ENCODE results near the gene DAZAP1. TPM values are rescaled to one million over a fixed set of nuclear protein-coding genes. Genes with fewer than 3 reads are reported as not detected.

Gene DAZAP1
- total RNA-seq, 4 donors from 2014 or later: 28.6 to 60.5 (median 48.2) TPM

DNA sequence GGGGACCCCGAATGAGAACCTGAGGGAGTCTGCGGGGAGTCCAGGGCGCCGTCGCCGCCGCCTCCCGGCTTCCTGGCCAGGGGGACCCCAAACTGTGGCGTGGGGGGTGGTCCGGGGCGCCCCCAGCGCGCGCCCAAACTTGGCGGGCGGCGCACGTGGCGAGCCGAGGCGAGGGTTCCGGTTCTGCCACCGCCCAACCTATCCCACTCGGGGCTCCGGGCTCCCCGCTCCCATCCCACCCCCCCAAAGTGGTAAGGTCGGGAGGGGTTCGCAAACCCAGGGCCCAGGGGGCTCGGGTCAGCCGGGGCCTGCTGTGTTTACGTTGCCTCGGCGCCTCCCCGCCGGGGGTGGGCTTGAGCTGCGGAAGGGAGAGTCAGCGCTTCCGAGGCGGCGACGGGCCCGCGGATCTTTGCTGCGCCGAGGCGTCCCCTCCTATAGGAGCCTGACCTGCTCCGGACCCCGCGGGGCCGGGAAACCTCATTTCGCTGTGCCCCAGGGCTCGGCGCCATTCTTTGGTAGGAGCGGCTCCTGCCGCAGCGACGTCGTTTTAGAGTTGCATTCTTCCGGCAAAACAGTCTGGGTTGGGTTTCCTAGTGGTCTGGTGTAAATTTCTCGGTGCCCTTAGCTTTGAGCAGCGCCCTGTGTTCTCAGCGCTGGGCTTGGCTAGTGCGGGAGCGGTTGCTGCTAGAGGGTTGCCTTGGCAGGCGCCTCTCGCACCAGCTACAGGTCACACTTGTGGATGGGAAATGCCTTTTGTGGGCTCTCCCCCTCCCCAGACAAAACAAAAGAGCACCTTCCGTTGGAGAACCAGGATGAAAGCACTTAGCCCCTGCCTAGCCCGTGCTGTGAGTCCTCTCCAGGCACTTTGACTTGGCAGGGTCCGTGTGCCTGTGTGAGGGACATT is 1.2 kb downstream of the DAZAP1 start:
- no peak for DNase-seq (ENCODE audit: low spot score in 2 of 2)
- WGBS, 2 donors: 0 to 1% methylated on average over 39 to 55 of the region's 69 CpGs
- peak overlapping the region; percentile 80 for H3K4me3 ChIP-seq (ENCODE audit: low read depth, poor library complexity, severe bottlenecking)
- no peak for TF ChIP-seq POLR2A (IDR thresholded peaks at IDR 0.05)
- TF ChIP-seq, protein P1, sequence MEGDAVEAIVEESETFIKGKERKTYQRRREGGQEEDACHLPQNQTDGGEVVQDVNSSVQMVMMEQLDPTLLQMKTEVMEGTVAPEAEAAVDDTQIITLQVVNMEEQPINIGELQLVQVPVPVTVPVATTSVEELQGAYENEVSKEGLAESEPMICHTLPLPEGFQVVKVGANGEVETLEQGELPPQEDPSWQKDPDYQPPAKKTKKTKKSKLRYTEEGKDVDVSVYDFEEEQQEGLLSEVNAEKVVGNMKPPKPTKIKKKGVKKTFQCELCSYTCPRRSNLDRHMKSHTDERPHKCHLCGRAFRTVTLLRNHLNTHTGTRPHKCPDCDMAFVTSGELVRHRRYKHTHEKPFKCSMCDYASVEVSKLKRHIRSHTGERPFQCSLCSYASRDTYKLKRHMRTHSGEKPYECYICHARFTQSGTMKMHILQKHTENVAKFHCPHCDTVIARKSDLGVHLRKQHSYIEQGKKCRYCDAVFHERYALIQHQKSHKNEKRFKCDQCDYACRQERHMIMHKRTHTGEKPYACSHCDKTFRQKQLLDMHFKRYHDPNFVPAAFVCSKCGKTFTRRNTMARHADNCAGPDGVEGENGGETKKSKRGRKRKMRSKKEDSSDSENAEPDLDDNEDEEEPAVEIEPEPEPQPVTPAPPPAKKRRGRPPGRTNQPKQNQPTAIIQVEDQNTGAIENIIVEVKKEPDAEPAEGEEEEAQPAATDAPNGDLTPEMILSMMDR (IDR thresholded peaks at IDR 0.05): no peak
- intact Hi-C loops (cut with DNase I; ENCODE audit: low total_unique reads): no loop called here

DNA sequence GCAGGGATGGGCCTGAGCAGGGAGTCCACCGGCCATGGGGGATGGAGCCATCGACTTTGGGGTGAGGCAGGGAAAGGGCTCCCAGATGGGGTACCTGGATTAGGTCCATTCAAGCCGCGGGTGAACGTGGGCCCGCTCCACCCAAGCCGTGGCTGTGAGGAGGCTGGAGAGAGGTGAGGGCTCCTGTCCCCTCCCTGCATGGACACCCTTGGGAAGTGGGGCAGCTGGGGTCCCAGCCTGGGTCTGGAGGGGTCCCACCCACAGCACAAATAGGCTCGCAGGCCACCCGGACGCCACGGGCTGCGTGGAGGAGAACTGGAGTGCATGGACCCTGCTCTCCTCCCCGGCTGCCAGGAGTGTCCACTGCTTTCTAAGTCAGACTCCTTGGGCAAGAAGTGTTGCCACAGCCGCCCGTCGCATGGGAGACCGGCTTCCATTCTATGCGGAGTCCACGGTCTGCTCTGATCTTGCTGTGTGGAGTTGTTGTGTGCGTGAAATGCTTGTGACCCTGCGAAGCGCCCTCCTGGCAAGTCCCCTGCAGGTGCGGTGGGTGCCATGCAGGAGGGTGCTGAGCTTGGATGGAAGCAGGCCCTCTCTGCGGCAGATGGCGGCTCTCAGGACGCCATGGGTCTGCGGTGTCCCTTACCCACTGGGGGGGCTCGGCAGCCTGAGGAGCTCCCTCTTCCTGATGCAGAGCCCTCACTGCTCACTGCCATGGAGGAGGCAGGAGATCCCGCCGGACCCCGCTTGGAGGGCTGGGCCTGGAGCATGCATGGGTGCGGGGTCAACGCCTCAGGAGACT is 2.0 kb downstream of the DAZAP1 start:
- 43 to 46% methylated on average over 21 to 27 of the region's 33 CpGs for WGBS, 2 donors
- intact Hi-C loops (cut with DNase I; ENCODE audit: low total_unique reads): no loop called here
- peak overlapping the region; percentile 80 for H3K4me3 ChIP-seq (ENCODE audit: low read depth, poor library complexity, severe bottlenecking)
- DNase-seq (ENCODE audit: low spot score in 2 of 2): no peak
- TF ChIP-seq, protein P1 (IDR thresholded peaks at IDR 0.05): no peak
- no peak for TF ChIP-seq POLR2A (IDR thresholded peaks at IDR 0.05)

DNA sequence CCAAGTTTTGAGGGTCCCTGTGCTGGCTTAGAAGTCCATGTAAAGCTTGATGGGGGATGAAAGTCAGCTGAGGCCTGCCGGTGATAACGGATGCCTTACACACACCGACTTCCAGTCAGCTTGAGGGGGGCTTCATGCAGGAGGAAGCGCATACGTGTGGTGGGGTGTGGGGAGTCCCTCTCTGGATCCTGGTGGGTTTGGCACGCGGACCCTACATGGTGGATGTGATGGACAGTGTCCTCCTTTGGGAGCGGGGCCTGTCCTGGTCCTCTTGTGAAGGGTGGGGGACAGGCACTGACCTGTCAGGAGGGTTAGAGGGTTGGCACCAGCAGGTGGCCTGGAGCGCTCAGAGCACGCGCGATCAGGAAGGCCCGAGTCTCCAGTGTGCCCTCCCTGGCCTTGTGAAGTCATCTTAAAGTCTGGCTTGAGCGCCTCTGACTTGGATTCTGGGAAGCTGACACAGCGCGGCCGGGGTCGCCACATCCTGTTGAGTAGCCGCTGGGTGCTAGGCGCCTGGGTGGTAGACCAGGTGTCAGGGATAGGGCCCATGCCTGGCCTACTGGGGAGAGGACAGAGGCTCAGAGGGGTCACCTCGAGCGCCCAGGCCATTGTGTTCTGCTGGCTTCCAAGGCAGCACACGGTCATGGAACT is 2.9 kb downstream of the DAZAP1 start:
- no peak for TF ChIP-seq POLR2A (IDR thresholded peaks at IDR 0.05)
- TF ChIP-seq, protein P1 (IDR thresholded peaks at IDR 0.05): no peak
- intact Hi-C loops (cut with DNase I; ENCODE audit: low total_unique reads): no loop called here
- DNase-seq (ENCODE audit: low spot score in 2 of 2): no peak
- 69 to 76% methylated on average over 19 to 22 of the region's 23 CpGs for WGBS, 2 donors
- no peak overlapping the region for H3K4me3 ChIP-seq (ENCODE audit: low read depth, poor library complexity, severe bottlenecking)

DNA sequence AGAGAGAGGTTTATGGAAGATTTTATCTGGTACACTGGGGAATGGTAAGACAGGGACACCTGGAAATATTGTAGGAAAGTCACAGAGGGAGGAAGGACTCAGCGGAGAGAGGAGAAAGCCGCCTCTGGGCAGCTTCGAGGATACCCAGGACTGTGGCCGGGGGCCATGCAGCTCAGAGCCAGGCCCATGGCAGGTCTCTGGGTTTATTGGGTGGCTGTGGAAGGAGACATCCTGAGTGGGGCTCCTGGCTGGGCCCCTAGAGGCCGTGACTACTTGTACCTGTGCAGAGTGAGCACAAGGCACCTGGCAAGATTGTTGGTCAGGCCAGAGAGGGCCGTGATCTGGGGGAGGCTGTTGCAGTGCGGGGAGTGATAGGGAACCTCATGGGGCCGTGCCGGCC is 3.4 kb downstream of the DAZAP1 start:
- DNase-seq (ENCODE audit: low spot score in 2 of 2): no peak
- intact Hi-C loops (cut with DNase I; ENCODE audit: low total_unique reads): no loop called here
- TF ChIP-seq POLR2A (IDR thresholded peaks at IDR 0.05): no peak
- TF ChIP-seq, protein P1 (IDR thresholded peaks at IDR 0.05): no peak
- 69 to 80% methylated on average over 9 of the region's 9 CpGs for WGBS, 2 donors
- no peak overlapping the region for H3K4me3 ChIP-seq (ENCODE audit: low read depth, poor library complexity, severe bottlenecking)

DNA sequence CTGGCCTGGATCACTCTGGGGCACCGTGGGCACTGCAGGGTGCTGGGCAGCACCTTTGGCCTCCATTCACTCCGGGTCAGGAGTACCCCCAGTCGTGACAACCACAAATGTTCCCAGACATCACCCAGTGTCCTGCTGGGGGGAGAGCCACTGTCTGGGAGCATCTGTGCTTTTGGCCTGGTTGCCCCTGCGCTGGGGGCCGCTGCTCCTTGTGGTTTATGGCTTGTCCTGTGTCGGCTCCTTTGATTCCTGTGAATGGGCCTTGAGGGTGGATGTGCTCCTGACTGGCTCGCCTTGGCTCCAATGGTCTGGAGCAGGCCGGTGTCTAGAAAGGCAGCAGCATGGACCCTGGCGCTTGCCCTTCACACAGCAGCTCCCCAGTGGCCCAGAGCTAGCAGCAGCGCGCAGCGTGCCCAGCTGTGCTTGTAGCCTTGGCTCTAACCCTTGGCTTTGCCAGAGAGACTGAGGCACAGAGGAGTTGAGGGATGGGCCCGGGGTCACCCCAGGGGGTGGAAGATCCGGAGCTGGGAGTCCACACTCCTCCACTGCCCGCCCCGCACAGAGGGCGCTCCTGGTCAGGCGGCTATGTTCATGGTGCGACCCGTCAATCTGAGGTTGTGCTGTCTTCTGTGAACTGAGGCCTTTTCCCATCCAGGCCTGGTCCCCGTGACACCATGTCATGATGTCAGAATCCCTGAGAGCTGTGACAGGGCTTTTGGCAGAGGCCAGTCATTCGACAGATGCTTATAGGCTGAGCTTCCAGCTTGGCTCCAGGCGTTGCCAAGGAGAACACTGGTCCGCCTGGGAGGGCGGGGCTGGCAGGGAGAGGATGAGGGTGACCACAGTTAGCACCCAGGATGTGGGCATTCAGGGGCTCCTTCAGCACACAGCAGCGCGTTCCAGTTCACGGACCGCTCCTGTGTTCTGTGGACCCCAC is 4.1 kb downstream of the DAZAP1 start:
- TF ChIP-seq, protein P1 (IDR thresholded peaks at IDR 0.05): no peak
- TF ChIP-seq POLR2A (IDR thresholded peaks at IDR 0.05): no peak
- 55 to 63% methylated on average over 27 of the region's 29 CpGs for WGBS, 2 donors

More for the DNA sequence above, 4.1 kb downstream of the DAZAP1 start:
- DNase-seq (ENCODE audit: low spot score in 2 of 2): no peak
- H3K4me3 ChIP-seq (ENCODE audit: low read depth, poor library complexity, severe bottlenecking): no peak overlapping the region
- intact Hi-C loops (cut with DNase I; ENCODE audit: low total_unique reads): no loop called here

All from lower leg skin (tissue), 4 donors.